Measurements from ENCODE around the gene SLC18B1.

The SLC18B1 gene

DNA sequence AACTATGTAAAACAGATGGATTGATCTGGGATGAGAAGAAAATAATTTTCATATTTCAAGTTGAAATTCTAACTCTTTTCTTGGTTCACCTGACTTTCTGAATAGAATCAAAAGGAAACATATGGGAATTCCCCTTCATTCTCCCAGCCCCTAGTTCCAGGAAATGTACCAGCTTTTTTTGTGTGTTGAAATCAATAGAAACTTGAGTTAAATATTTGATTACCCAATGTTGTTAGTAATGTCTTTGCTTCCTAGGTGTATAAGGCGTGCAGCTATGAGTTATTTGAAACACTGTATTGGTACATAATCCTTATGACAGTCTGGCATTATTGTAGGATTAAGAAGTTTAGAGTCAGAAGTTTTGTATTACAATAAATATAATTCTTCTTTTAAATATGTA, 62.2 kb downstream of the SLC18B1 start:
- H3K36me3 Mint-ChIP-seq (ENCODE audit: low read depth), result peaks cover 16% of the 10 kb centered on the region
- no peak overlapping the region for H3K27ac Mint-ChIP-seq
- no peak overlapping the region for H3K4me3 Mint-ChIP-seq
- H3K4me1 Mint-ChIP-seq (ENCODE audit: low read depth), result peaks cover 15% of the 10 kb centered on the region
- no peaks in the 10 kb centered on the region for H3K27me3 Mint-ChIP-seq
- H3K9me3 Mint-ChIP-seq, result peaks cover 18% of the 10 kb centered on the region

DNA sequence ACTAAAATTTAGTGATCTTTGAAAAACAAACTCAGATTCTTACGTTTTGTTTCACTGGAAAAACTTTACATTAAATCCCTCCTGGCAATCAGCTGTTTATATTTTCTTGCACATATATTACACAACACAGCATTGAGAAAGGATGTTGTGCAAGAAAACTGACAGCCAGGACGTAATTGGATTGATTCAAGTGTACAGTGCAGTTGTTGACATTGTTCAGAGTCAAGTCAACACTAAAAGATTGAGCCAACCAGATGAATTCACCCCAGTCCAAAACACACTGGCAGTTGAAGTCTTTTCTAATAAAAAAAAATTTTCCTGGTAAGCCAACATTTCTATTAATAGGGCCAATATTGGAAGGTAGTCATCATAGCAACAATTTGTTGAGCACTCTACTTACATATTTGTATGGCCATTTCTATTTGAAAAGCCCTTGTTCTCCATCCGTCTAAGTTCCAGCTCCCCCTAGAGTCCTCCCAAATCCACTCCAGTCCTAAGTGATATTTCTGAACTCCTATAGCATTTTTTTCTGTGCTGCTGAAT, 63.7 kb downstream of the SLC18B1 start:
- H3K9me3 Mint-ChIP-seq, result peaks cover 14% of the 10 kb centered on the region
- H3K4me1 Mint-ChIP-seq (ENCODE audit: low read depth), result peaks cover 15% of the 10 kb centered on the region
- no peaks in the 10 kb centered on the region for H3K27me3 Mint-ChIP-seq
- H3K4me3 Mint-ChIP-seq, result no peak overlapping the region
- peaks cover 4% of the 10 kb centered on the region for H3K36me3 Mint-ChIP-seq (ENCODE audit: low read depth)
- no peak overlapping the region for H3K27ac Mint-ChIP-seq

DNA sequence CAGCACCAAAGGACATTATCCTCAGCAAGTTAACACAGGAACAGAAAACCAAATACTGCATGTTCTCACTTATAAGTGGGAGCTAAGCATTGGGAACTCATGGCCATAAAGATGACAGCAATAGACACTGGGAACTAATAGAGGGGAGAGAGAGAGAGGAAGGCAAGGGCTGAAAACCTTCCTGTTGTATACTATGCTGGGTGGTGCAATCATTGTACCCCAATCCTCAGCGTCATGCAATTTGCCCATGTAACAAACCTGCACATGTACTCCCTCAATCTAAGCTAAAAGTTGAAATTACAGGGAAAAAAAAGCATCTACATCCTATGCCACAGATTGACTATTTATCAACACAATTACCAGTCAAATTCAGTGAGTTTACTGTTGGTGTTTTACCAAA, 64.6 kb downstream of the SLC18B1 start:
- Mint-ChIP-seq H3K9me3 (peaks cover 8% of the 10 kb centered on the region), H3K4me3 (no peak overlapping the region), H3K4me1 (ENCODE audit: low read depth) (peaks cover 15% of the 10 kb centered on the region), H3K27me3 (no peaks in the 10 kb centered on the region), H3K36me3 (ENCODE audit: low read depth) (no peaks in the 10 kb centered on the region), H3K27ac (no peak overlapping the region)

DNA sequence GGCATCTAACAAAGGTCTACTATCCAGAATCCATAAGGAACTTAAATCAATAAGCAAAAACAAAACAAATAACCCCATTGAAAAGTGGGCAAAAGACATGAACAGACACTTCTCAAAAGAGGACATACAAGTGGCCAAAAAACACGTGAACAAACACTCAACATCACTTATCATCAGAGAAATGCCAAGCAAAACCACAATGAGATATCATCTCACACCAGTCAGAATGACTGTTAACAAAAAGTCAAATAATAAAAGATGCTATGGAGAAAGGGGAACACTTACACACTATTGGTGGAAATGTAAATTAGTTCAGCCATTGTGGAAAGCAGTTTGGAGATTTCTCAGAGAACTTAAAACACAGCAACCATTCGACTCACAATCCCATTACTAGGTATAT, 65.2 kb downstream of the SLC18B1 start:
- H3K4me1 Mint-ChIP-seq (ENCODE audit: low read depth), result peaks cover 15% of the 10 kb centered on the region
- no peaks in the 10 kb centered on the region for H3K36me3 Mint-ChIP-seq (ENCODE audit: low read depth)
- no peak overlapping the region for H3K27ac Mint-ChIP-seq
- no peaks in the 10 kb centered on the region for H3K27me3 Mint-ChIP-seq
- peaks cover 3% of the 10 kb centered on the region for H3K9me3 Mint-ChIP-seq
- H3K4me3 Mint-ChIP-seq, result no peak overlapping the region

DNA sequence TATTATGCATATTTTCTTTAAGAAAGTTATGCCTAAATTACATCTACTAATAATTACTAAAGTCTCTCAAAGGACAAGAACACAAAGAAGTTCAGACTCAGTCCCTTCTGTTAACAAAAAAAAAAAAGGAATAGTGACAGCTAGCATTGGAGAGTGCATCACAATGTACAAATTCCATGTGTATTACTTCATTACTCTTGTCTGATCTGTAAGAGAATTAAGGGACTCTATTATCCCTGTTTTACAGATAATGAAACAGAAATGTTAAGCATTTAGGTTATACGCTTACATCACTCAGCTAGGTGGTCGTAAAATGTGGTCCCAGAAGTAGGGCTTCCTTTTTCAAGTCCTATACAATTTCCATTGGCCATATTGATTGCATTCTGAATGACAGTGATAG, 67.4 kb downstream of the SLC18B1 start:
- Mint-ChIP-seq H3K4me3 (no peak overlapping the region), H3K27ac (no peak overlapping the region), H3K36me3 (ENCODE audit: low read depth) (no peaks in the 10 kb centered on the region), H3K4me1 (ENCODE audit: low read depth) (peaks cover 7% of the 10 kb centered on the region), H3K27me3 (no peaks in the 10 kb centered on the region), H3K9me3 (no peaks in the 10 kb centered on the region)

DNA sequence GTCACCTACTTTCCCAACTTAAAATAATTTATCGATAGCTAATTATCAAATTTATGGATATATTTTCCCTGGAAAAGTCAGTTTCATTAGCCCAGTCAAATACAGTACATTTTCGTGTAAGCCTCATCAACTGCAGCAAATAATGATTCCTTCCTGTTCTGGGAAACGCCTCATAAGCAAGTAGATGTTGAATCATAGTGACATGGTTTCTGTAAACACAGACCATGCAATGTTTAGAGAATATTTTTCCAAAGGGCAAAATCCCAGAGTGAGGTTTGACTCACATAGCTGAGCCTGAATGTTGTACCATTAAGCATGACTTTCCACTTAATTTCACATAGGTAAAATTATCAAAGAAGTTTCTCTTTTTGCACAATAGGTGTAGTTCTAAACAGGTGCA, 67.9 kb downstream of the SLC18B1 start:
- no peaks in the 10 kb centered on the region for H3K9me3 Mint-ChIP-seq
- H3K27ac Mint-ChIP-seq, result no peak overlapping the region
- no peaks in the 10 kb centered on the region for H3K36me3 Mint-ChIP-seq (ENCODE audit: low read depth)
- no peak overlapping the region for H3K4me3 Mint-ChIP-seq
- H3K27me3 Mint-ChIP-seq, result no peaks in the 10 kb centered on the region
- peaks cover 8% of the 10 kb centered on the region for H3K4me1 Mint-ChIP-seq (ENCODE audit: low read depth)

DNA sequence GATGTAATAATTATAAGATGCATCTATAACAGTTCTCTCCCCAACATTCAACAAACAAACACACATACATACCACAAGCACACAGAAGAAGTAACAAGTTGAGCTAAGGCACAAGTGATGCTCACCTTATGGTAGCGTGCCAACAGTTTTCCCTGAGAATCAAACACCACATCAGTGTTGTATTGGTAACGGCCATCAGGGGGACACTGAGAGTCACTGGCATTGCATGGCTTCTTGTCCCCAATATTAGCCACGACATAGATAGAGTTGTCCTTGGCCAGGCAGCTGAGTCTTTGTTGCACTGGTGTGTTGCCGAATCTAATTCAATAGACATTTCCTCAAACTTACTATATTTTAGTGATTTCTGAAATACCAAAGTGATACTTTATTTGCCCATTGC, 69.8 kb downstream of the SLC18B1 start:
- Mint-ChIP-seq H3K4me3 (no peak overlapping the region), H3K4me1 (ENCODE audit: low read depth) (peaks cover 8% of the 10 kb centered on the region), H3K9me3 (no peaks in the 10 kb centered on the region), H3K27ac (no peak overlapping the region), H3K36me3 (ENCODE audit: low read depth) (no peaks in the 10 kb centered on the region), H3K27me3 (no peaks in the 10 kb centered on the region)

DNA sequence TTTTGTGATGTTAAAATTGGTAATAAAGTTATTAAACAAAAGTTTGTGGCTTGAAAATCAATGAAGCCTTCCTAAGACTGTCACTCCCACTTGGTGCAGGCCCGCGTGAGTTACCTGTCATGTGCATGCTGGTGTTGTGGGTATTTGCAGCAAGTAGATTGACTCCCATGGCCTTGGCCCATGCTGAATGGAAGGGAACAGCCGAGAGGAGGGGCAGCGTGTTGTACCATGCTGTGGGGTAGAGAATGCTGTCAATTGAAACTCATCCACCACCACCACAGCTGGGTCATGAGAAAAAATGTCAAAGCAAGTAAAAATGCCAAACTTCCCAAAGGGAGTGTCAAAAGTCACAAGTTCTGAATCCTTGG, 71.8 kb downstream of the SLC18B1 start:
- no peaks in the 10 kb centered on the region for H3K9me3 Mint-ChIP-seq
- no peaks in the 10 kb centered on the region for H3K27me3 Mint-ChIP-seq
- H3K36me3 Mint-ChIP-seq (ENCODE audit: low read depth), result no peaks in the 10 kb centered on the region
- H3K4me1 Mint-ChIP-seq (ENCODE audit: low read depth), result peaks cover 8% of the 10 kb centered on the region
- no peak overlapping the region for H3K27ac Mint-ChIP-seq
- no peak overlapping the region for H3K4me3 Mint-ChIP-seq

DNA sequence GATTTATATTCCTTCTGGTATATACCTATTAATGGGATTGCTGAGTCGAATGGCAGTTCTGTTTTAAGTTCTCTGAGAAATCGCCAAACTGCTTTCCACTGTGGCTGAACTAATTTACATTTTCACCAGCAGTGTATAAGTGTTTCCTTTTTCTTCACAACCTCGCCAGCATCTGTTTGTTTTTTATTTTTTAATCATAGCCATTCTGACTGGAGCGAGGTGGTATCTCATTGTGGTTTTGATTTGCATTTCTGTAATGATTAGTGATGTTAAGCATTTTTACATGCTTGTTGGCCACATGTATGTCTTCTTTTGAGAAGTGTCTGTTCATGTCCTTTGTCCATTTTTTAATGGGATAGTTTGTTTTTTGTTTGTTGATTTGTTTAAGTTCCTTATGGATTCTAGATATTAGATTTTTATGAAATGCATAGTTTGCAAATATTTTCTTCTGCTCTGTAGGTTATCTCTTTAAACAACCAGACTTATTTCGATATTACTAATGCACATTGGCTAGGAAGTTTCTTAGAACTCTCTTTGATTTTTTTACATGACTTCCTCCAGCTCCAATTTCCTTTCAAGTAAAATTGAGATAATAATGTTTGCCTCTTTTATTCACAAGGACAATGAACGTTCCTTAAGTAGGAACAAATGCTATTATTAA, 72.4 kb downstream of the SLC18B1 start:
- no peak overlapping the region for H3K27ac Mint-ChIP-seq
- H3K9me3 Mint-ChIP-seq, result no peaks in the 10 kb centered on the region
- H3K4me1 Mint-ChIP-seq (ENCODE audit: low read depth), result peaks cover 8% of the 10 kb centered on the region
- H3K27me3 Mint-ChIP-seq, result no peaks in the 10 kb centered on the region
- no peaks in the 10 kb centered on the region for H3K36me3 Mint-ChIP-seq (ENCODE audit: low read depth)
- H3K4me3 Mint-ChIP-seq, result no peak overlapping the region

DNA sequence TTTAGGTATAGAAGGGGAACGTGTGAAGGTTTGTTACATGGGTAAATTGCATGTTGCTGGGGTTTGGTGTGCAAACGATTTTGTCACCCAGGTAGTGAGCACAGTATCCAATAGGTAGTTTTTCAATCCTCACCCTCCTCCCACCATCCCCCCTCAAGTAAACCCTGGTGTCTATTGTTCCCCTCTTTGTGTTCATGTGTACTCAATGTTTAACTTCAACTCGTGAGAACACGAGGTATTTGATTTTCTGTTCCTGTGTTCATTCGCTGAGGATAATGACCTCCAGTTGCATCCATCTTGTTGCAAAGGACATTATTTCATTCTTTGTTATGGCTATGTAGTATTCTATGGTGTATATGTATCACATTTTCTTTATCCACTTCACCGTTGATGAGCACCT, 73.0 kb downstream of the SLC18B1 start:
- H3K4me1 Mint-ChIP-seq (ENCODE audit: low read depth), result peaks cover 8% of the 10 kb centered on the region
- no peak overlapping the region for H3K4me3 Mint-ChIP-seq
- H3K9me3 Mint-ChIP-seq, result no peaks in the 10 kb centered on the region
- H3K36me3 Mint-ChIP-seq (ENCODE audit: low read depth), result no peaks in the 10 kb centered on the region
- no peak overlapping the region for H3K27ac Mint-ChIP-seq
- H3K27me3 Mint-ChIP-seq, result no peaks in the 10 kb centered on the region

DNA sequence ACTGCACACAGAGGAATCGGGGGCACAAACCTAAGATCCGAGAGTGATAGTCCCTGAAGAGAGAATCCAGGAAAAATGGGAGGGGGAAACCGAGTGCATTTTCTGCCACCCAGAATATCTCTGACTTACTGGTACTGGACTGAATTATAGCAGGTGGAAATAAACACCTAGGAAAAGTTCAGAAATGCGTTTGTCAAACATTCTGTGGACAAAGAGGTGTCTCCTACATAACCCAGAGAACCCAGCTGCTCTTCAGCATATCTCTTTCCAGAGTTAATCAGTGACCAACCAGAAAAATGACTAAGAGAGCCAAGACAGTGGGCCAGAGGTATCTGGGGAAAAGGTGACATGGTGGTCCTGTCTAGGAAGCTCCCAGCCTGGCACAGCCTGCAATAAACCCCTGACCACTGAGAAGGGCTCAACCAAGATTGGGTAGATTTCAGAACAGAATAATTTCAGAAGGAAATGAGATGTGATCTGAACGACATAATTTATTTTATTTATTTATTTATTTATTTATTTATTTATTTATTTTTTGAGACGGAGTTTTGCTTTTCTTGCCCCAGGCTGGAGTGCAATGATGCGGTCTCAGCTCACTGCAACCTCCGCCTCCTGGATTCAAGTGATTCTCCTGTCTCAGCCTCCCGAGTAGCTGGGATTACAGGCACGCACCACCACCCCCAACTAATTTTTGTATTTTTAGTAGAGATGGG, 78.5 kb downstream of the SLC18B1 start:
- no peaks in the 10 kb centered on the region for H3K4me1 Mint-ChIP-seq (ENCODE audit: low read depth)

More for the DNA sequence above, 78.5 kb downstream of the SLC18B1 start:
- H3K9me3 Mint-ChIP-seq, result no peaks in the 10 kb centered on the region
- no peak overlapping the region for H3K27ac Mint-ChIP-seq
- peaks cover 4% of the 10 kb centered on the region for H3K27me3 Mint-ChIP-seq
- no peaks in the 10 kb centered on the region for H3K36me3 Mint-ChIP-seq (ENCODE audit: low read depth)
- H3K4me3 Mint-ChIP-seq, result no peak overlapping the region
